H1 (cell line): Measurements from ENCODE around the gene SLC25A17. TPM values are rescaled to one million over a fixed set of nuclear protein-coding genes. Genes with fewer than 3 reads are reported as not detected.

Experiments used
- CTCF ChIA-PET: fragments of 300-600 bp; sonication (Branson Sonifier 250); formaldehyde crosslinking; loops from one replicate; lab custom pipeline; 2021; ENCODE audit not compliant: partially characterized antibody; lab: Charles Lee
- POLR2A ChIA-PET: fragments of 300-600 bp; sonication (Branson Sonifier 250); formaldehyde crosslinking; loops from one replicate; lab custom pipeline; 2021; ENCODE audit warnings: inconsistent platforms; ENCODE audit not compliant: partially characterized antibody; lab: Charles Lee
- DNase-seq, 2 experiments: peaks; one replicate each; pipeline versions ENCODE4 v3.0.0 to v3.0.0-alpha.2; 2010 to 2022; ENCODE audit warnings: low spot score in 2 of 2, low read depth in 1 of 2, mixed read lengths in 1 of 2
- FAIRE-seq: peaks from 2 replicates; lab custom pipeline; 2011; peaks lifted over from hg19 to GRCh38; lab: Jason Lieb, UNC
- H2AFZ ChIP-seq: 2 replicates; pipeline ENCODE4 v1.8.1; 2012; ENCODE audit warnings: low read length, inconsistent platforms
- H2AK5ac ChIP-seq: 2 replicates; pipeline ENCODE4 v1.6.1; 2013; ENCODE audit warnings: low read depth, low read length
- H2BK120ac ChIP-seq: replicated peaks from 2 replicates; pipeline ENCODE3; 2013; ENCODE audit warnings: low read depth, low read length, inconsistent platforms
- H2BK12ac ChIP-seq: 2 replicates; pipeline ENCODE4 v1.6.1; 2013; ENCODE audit warnings: low read depth, low read length
- H2BK15ac ChIP-seq: 2 replicates; pipeline ENCODE4 v1.6.1; 2013; ENCODE audit warnings: low read length
- H2BK20ac ChIP-seq: 2 replicates; pipeline ENCODE4 v1.6.1; 2013; ENCODE audit warnings: low read length
- H2BK5ac ChIP-seq: 2 replicates; pipeline ENCODE4 v1.6.1; 2013; ENCODE audit warnings: low read depth, low read length
- H3K14ac ChIP-seq: 2 replicates; pipeline ENCODE4 v1.6.1; 2013; ENCODE audit warnings: inconsistent platforms; ENCODE audit not compliant: insufficient read length
- H3K18ac ChIP-seq: 2 replicates; pipeline ENCODE4 v1.6.1; 2013; ENCODE audit warnings: low read length; ENCODE audit errors: extremely low read depth
- H3K23ac ChIP-seq: 2 replicates; pipeline ENCODE4 v1.6.1; 2013; ENCODE audit warnings: inconsistent platforms; ENCODE audit not compliant: insufficient read length
- H3K23me2 ChIP-seq: 2 replicates; pipeline ENCODE4 v1.6.1; 2013; ENCODE audit warnings: low read depth, low read length
- H3K27ac ChIP-seq: 2 replicates; pipeline ENCODE4 v1.6.1; 2011; ENCODE audit warnings: low read depth, low read length, inconsistent platforms
- H3K27me3 ChIP-seq, 4 experiments: replicated peaks in 1 of 4; 1 replicate in 1 of 4; 2 replicates in 3 of 4; pipeline versions ENCODE4 v1.6.1 to v1.8.1; 2011 to 2013; ENCODE audit warnings: low read length in 3 of 4, mild to moderate bottlenecking in 3 of 4, inconsistent platforms in 2 of 4, mixed read lengths in 2 of 4, moderate library complexity in 1 of 4; ENCODE audit not compliant: control insufficient read depth in 3 of 4, insufficient read depth in 3 of 4; ENCODE audit errors: extremely low read depth in 1 of 4
- H3K36me3 ChIP-seq, 4 experiments: 2 replicates each; pipeline versions ENCODE4 v1.6.1 to v1.8.1; 2011 to 2013; ENCODE audit warnings: mild to moderate bottlenecking in 4 of 4, low read length in 3 of 4, moderate library complexity in 2 of 4, control low read depth in 1 of 4, inconsistent platforms in 1 of 4; ENCODE audit not compliant: insufficient read depth in 4 of 4, control insufficient read depth in 2 of 4
- H3K4ac ChIP-seq: replicated peaks from 2 replicates; pipeline ENCODE3; 2013; ENCODE audit warnings: low read length, low read depth, mixed read lengths, inconsistent platforms; ENCODE audit not compliant: insufficient read length
- H3K4me1 ChIP-seq, 4 experiments: replicated peaks in 1 of 4; 1 replicate in 1 of 4; 2 replicates in 3 of 4; pipeline versions ENCODE4 v1.6.1 to v1.8.1; 2011 to 2013; ENCODE audit warnings: low read length in 3 of 4, inconsistent platforms in 2 of 4, mixed read lengths in 1 of 4; ENCODE audit not compliant: insufficient read depth in 4 of 4, control insufficient read depth in 3 of 4
- H3K4me2 ChIP-seq, 2 experiments: 2 replicates each; pipeline versions ENCODE4 v1.6.1 to v1.8.1; 2011 to 2013; ENCODE audit warnings: low read depth in 2 of 2, low read length in 2 of 2, control low read depth in 1 of 2, inconsistent platforms in 1 of 2, mild to moderate bottlenecking in 1 of 2; ENCODE audit not compliant: insufficient read depth in 1 of 2
- H3K4me3 ChIP-seq, 4 experiments: fragments of 200-600, 300-600 bp in 1 of 4; sonication (generic), shearing (Covaris generic), sonication (Bioruptor Twin) in 1 of 4; 2 replicates each; pipeline versions ENCODE4 v1.5.1 to v1.8.1; 2011 to 2016; ENCODE audit warnings: low read length in 4 of 4, low read depth in 3 of 4, control low read depth in 2 of 4, inconsistent platforms in 2 of 4, mild to moderate bottlenecking in 2 of 4, mixed read lengths in 1 of 4, moderate library complexity in 1 of 4; ENCODE audit not compliant: insufficient read depth in 2 of 4; ENCODE audit errors: extremely low read depth in 1 of 4
- H3K56ac ChIP-seq: replicated peaks from 2 replicates; pipeline ENCODE3; 2013; ENCODE audit warnings: low read depth, mild to moderate bottlenecking, mixed read lengths, low read length, inconsistent platforms; ENCODE audit not compliant: insufficient read length
- H3K79me1 ChIP-seq: 2 replicates; pipeline ENCODE4 v1.6.1; 2013; ENCODE audit warnings: low read depth, low read length, control low read depth
- H3K79me2 ChIP-seq, 2 experiments: 2 replicates each; pipeline versions ENCODE4 v1.6.1 to v1.8.1; 2012 to 2013; ENCODE audit warnings: low read length in 2 of 2, mild to moderate bottlenecking in 2 of 2, inconsistent platforms in 1 of 2; ENCODE audit not compliant: insufficient read depth in 2 of 2, control insufficient read depth in 1 of 2
- H3K9ac ChIP-seq, 4 experiments: replicated peaks in 1 of 4; 1 replicate in 1 of 4; 2 replicates in 3 of 4; pipeline versions ENCODE4 v1.6.1 to v1.8.1; 2011 to 2013; ENCODE audit warnings: low read depth in 3 of 4, low read length in 3 of 4, control low read depth in 2 of 4, mild to moderate bottlenecking in 2 of 4, moderate library complexity in 2 of 4, inconsistent platforms in 1 of 4; ENCODE audit errors: extremely low read depth in 1 of 4
- H3K9me3 ChIP-seq, 2 experiments: 2 replicates each; pipeline versions ENCODE4 v1.6.1 to v1.8.1; 2012 to 2013; ENCODE audit warnings: mild to moderate bottlenecking in 2 of 2, moderate library complexity in 2 of 2, control low read depth in 1 of 2, inconsistent platforms in 1 of 2, low read depth in 1 of 2, low read length in 1 of 2, mixed read lengths in 1 of 2; ENCODE audit not compliant: insufficient read depth in 2 of 2
- H4K20me1 ChIP-seq, 2 experiments: replicated peaks in 1 of 2; 2 replicates each; pipeline versions ENCODE3 to v1.8.1; 2011 to 2013; ENCODE audit warnings: inconsistent platforms in 2 of 2, low read length in 2 of 2, mild to moderate bottlenecking in 1 of 2; ENCODE audit not compliant: insufficient read depth in 2 of 2, control insufficient read depth in 1 of 2
- H4K5ac ChIP-seq: 2 replicates; pipeline ENCODE4 v1.6.1; 2013; ENCODE audit warnings: low read length, low read depth, mixed read lengths, inconsistent platforms; ENCODE audit not compliant: insufficient read length
- H4K8ac ChIP-seq: 2 replicates; pipeline ENCODE4 v1.8.0; 2013; ENCODE audit warnings: mild to moderate bottlenecking, moderate library complexity, low read length, inconsistent platforms; ENCODE audit not compliant: insufficient read depth; ENCODE audit errors: extremely low read depth
- H4K91ac ChIP-seq: replicated peaks from 2 replicates; pipeline ENCODE3; 2013; ENCODE audit warnings: low read length, mixed read lengths, inconsistent platforms; ENCODE audit not compliant: insufficient read length
- CHD1 ChIP-seq: IDR thresholded peaks from 2 replicates; pipeline ENCODE4 v1.6.1; 2012; ENCODE audit warnings: low read depth, low read length, improper control_type of control experiment
- CHD2 ChIP-seq: IDR thresholded peaks from 2 replicates; pipeline ENCODE4 v1.6.1; 2012; ENCODE audit warnings: low read length, improper control_type of control experiment
- EZH2 ChIP-seq: fragments of 200-600 bp; sonication (generic); IDR thresholded peaks from 2 replicates; pipeline ENCODE4 v1.7.1; 2012; ENCODE audit warnings: low read depth, mild to moderate bottlenecking, moderate library complexity, low read length, inconsistent platforms; ENCODE audit not compliant: severe bottlenecking
- GABPA ChIP-seq: IDR thresholded peaks from 2 replicates; pipeline ENCODE4 v1.6.1; 2011; ENCODE audit warnings: mild to moderate bottlenecking, low read length, moderate library complexity, borderline replicate concordance; ENCODE audit not compliant: insufficient read depth
- JUND ChIP-seq: IDR thresholded peaks from 2 replicates; pipeline ENCODE4 v1.6.1; 2011; ENCODE audit warnings: mild to moderate bottlenecking, improper control_type of control experiment, low read length
- MAFK ChIP-seq: IDR thresholded peaks from 2 replicates; pipeline ENCODE4 v1.6.1; 2012; ENCODE audit warnings: low read depth, mild to moderate bottlenecking, improper control_type of control experiment, low read length
- NRF1 ChIP-seq: IDR thresholded peaks from 2 replicates; pipeline ENCODE4 v1.6.1; 2011; ENCODE audit warnings: mild to moderate bottlenecking, low read depth, low read length, improper control_type of control experiment
- SIRT6 ChIP-seq: IDR thresholded peaks from one replicate; pipeline ENCODE4 v1.7.1; 2012; ENCODE audit warnings: low read length, inconsistent platforms
- SIX5 ChIP-seq: IDR thresholded peaks from 2 replicates; pipeline ENCODE4 v1.6.1; 2011; ENCODE audit warnings: mild to moderate bottlenecking, low read depth, low read length
- SP2 ChIP-seq: IDR thresholded peaks from 2 replicates; pipeline ENCODE4 v1.6.1; 2012; ENCODE audit warnings: mild to moderate bottlenecking, low read length, inconsistent platforms
- SP4 ChIP-seq: IDR thresholded peaks from 2 replicates; pipeline ENCODE4 v1.6.1; 2012; ENCODE audit warnings: low read length, inconsistent platforms
- SRF ChIP-seq: IDR thresholded peaks from 2 replicates; pipeline ENCODE4 v1.6.1; 2011; ENCODE audit warnings: mild to moderate bottlenecking, low read depth, low read length, moderate library complexity
- TCF12 ChIP-seq: IDR thresholded peaks from 2 replicates; pipeline ENCODE4 v1.6.1; 2011; ENCODE audit warnings: low read depth, mild to moderate bottlenecking, low read length
- WGBS, 2 experiments: shearing (Covaris generic) in 1 of 2; methylation state at CpG; one replicate each; pipeline versions ENCODE4 v1.1.6 to v1.1.7; 2013 to 2015; ENCODE audit warnings: low lambda C conversion rate in 2 of 2, mixed read lengths in 2 of 2, inconsistent platforms in 1 of 2, low coverage in 1 of 2, missing lambda C conversion rate in 1 of 2; ENCODE audit not compliant: insufficient replicate concordance in 2 of 2, insufficient coverage in 1 of 2, insufficient read length in 1 of 2; ENCODE audit errors: extremely low coverage in 1 of 2, missing lambda C conversion rate in 1 of 2; 5-methylcytosine and 5-hydroxymethylcytosine counted together
- polyA plus RNA-seq, 7 experiments: library from polyadenylated mRNA; depleted of rRNA in 3 of 7; stranded (reverse) in 5 of 7; unstranded in 2 of 7; fragments of >200 nt in 5 of 7; fragments of 200-250 nt in 2 of 7; gene quantifications; 1 replicate in 5 of 7; 2 replicates in 1 of 7; 4 replicates in 1 of 7; pipeline versions ENCODE4 v1.2.1 to v1.2.3, GENCODE V29; 2011 to 2013; ENCODE audit warnings: missing spikeins in 2 of 7, mixed read lengths in 2 of 7
- total RNA-seq: library from RNA; stranded (reverse); fragmentation: NEBNext Ultra II Directional; extraction: Animal tissue kit (Norgen Biotek cat#: 25700); gene quantifications from 2 replicates; pipeline ENCODE4 v1.2.1, GENCODE V29; 2021
- TF ChIP-seq, protein P1 (sequence below): IDR thresholded peaks from 2 replicates; pipeline ENCODE4 v1.6.1; 2011; ENCODE audit warnings: low read depth, mild to moderate bottlenecking, low read length; ENCODE audit not compliant: insufficient read depth

SLC25A17 gene
- total and polyA plus RNA-seq, 2 of the 8 experiments (the other 6 are each of a cell fraction or from before 2014, with no cell fraction given) = 17.9 to 40.4 TPM

DNA sequence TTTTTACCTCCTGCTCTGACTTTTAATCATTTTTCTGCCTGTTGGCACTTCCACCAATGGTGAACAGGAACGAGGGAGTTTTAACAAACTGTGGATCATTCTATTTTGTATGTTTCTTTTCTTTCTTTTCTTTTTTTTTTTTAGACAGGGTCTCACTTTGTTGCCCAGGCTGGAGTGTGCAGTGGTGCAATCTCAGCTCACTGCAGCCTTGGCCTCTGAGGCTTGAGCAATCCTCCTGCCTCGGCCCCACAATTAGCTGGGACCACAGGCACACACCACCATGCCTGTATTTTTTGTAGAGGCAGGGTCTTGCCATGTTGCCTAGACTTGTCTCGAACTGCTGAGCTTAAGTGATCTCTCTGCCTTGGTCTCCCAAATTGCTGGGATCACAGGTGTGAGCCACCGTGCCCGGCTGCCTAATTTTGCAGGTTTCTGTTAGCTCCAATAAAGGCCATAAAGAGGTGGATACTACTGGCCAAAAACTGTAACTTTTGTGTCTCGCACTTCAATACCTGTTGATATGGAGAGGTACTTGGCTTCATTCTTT, 59.8 kb downstream of the SLC25A17 start:
- Histone ChIP-seq H3K14ac (no peak overlapping the region), H3K36me3 (no peaks in the 10 kb centered on the region), H3K23ac (no peak overlapping the region), H2BK15ac (no peak overlapping the region), H3K79me1 (no peaks in the 10 kb centered on the region), H2BK12ac (no peak overlapping the region), H3K23me2 (no peaks in the 10 kb centered on the region), H3K27ac (no peak overlapping the region), H3K9ac (no peak overlapping the region), H4K5ac (no peak overlapping the region), H3K4me2 (no peak overlapping the region), H2BK5ac (no peak overlapping the region), H3K4me3 (no peak overlapping the region), H2AK5ac (no peak overlapping the region), H3K18ac (no peak overlapping the region), H3K56ac (no peak overlapping the region), H4K20me1 (no peaks in the 10 kb centered on the region), H4K8ac (no peak overlapping the region), H3K27me3 (no peaks in the 10 kb centered on the region), H4K91ac (no peak overlapping the region), H2BK120ac (no peak overlapping the region), H2BK20ac (no peak overlapping the region), H3K79me2 (no peaks in the 10 kb centered on the region), H3K4me1 (0 out of 7 replicates have a peak, but pooled peaks cover 0 to 3% (median 0%) of the 10 kb centered on the region in 4 experiments), H3K4ac (no peak overlapping the region), H2AFZ (no peak overlapping the region), H3K9me3 (no peaks in the 10 kb centered on the region)
- FAIRE-seq (no peak), DNase-seq (no peak)
- 96% methylated on average over 6 of the region's 6 CpGs; no CpG with 5 or more reads in 1 of the 2 experiments for WGBS, 2 experiments
- CTCF ChIA-PET = interaction anchor here (0.7 to 4.7 kb wide), 15 partner anchors 8 to 342 kb away, joined by 3 to 25 read pairs (median 4); no protein-coding TSS in a partner anchor
- POLR2A ChIA-PET = interaction anchor here (1.2 to 2.5 kb wide), 3 partner anchors 45 to 193 kb away, joined by 3 to 12 read pairs (median 6); no protein-coding TSS in a partner anchor
- no peak for TF ChIP-seq NRF1
- no peak for TF ChIP-seq EZH2
- TF ChIP-seq CHD1 = no peak
- TF ChIP-seq, protein P1, sequence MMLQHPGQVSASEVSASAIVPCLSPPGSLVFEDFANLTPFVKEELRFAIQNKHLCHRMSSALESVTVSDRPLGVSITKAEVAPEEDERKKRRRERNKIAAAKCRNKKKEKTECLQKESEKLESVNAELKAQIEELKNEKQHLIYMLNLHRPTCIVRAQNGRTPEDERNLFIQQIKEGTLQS = no peak
- TF ChIP-seq SIX5 = no peak
- no peak for TF ChIP-seq CHD2
- TF ChIP-seq SRF = no peak
- TF ChIP-seq JUND = no peak
- no peak for TF ChIP-seq SIRT6
- no peak for TF ChIP-seq GABPA
- no peak for TF ChIP-seq SP4
- TF ChIP-seq TCF12 = no peak
- no peak for TF ChIP-seq MAFK
- TF ChIP-seq SP2 = no peak
